ENCODE measurements around the gene ARID3C.

GRCh38 chr9:34674440-34674839 is 45.6 kb upstream of the ARID3C start:
- no peak for TF ChIP-seq CTCF (IDR thresholded peaks at IDR 0.05)
- no peak for TF ChIP-seq POLR2A (IDR thresholded peaks at IDR 0.05)
- no peak for TF ChIP-seq POLR2AphosphoS5 (IDR thresholded peaks at IDR 0.05; ENCODE audit: insufficient read depth in 1 of 2, low read depth in 1 of 2)

Data from vagina (tissue), 2 donors.